Activated B cell treated with CpG ODN at 0.5 μM for 24 hours (primary cell): Measurements from ENCODE around the gene RFX4. TPM values are rescaled to one million over a fixed set of nuclear protein-coding genes. Genes with fewer than 3 reads are reported as not detected.

ENCODE experiments used
- ATAC-seq: fragments of 200-7000 bp; cut with Tn5 transposase; one replicate; pipeline ENCODE4 v1.10.0; 2021; ENCODE audit warnings: low read depth, mild to moderate bottlenecking, moderate library complexity
- CTCF ChIA-PET: fragments of 350-600 bp; sonication (Branson Sonifier 250); formaldehyde crosslinking; loops from one replicate; lab custom pipeline; 2021; ENCODE audit warnings: antibody characterized with exemption; lab: Charles Lee
- POLR2A ChIA-PET: fragments of 350-600 bp; sonication (Branson Sonifier 250); formaldehyde crosslinking; loops from one replicate; lab custom pipeline; 2021; ENCODE audit warnings: antibody characterized with exemption; lab: Charles Lee
- DNase-seq: peaks from one replicate; pipeline ENCODE4 v3.0.0; 2022
- H3K27ac Mint-ChIP-seq: one replicate; pipeline ENCODE4 v1.8.0; 2020; ENCODE audit warnings: mixed read lengths
- H3K27me3 Mint-ChIP-seq: one replicate; pipeline ENCODE4 v1.8.0; 2021; ENCODE audit warnings: mixed read lengths
- H3K36me3 Mint-ChIP-seq: one replicate; pipeline ENCODE4 v1.8.0; 2021; ENCODE audit warnings: low read depth, mixed read lengths
- H3K4me1 Mint-ChIP-seq: one replicate; pipeline ENCODE4 v1.8.0; 2021; ENCODE audit warnings: mixed read lengths
- H3K4me3 Mint-ChIP-seq: one replicate; pipeline ENCODE4 v1.8.0; 2020; ENCODE audit warnings: mild to moderate bottlenecking, mixed read lengths
- H3K9me3 Mint-ChIP-seq: one replicate; pipeline ENCODE4 v1.8.0; 2020; ENCODE audit warnings: mixed read lengths
- CTCF ChIP-seq: fragments of 200-600 bp; IDR thresholded peaks from one replicate; pipeline ENCODE4 v1.8.0; 2022; ENCODE audit warnings: antibody characterized with exemption, mild to moderate bottlenecking
- intact Hi-C: fragments of 100-400 bp; cut with micrococcal nuclease; formaldehyde crosslinking; loops from one replicate; pipeline ENCODE4 v1.15.1; 2024
- total RNA-seq: library from RNA; stranded (reverse); gene quantifications from 2 replicates; pipeline ENCODE4 v1.2.3, GENCODE V29; 2022

Gene RFX4
- total RNA-seq, 1 donor from 2014 or later = not detected

- no peak for ATAC-seq
- intact Hi-C loops = no loop called here
- POLR2A ChIA-PET = no interaction called here
Measured at GRCh38 chr12:106671840-106672239, 89.0 kb downstream of the RFX4 start.

DNA sequence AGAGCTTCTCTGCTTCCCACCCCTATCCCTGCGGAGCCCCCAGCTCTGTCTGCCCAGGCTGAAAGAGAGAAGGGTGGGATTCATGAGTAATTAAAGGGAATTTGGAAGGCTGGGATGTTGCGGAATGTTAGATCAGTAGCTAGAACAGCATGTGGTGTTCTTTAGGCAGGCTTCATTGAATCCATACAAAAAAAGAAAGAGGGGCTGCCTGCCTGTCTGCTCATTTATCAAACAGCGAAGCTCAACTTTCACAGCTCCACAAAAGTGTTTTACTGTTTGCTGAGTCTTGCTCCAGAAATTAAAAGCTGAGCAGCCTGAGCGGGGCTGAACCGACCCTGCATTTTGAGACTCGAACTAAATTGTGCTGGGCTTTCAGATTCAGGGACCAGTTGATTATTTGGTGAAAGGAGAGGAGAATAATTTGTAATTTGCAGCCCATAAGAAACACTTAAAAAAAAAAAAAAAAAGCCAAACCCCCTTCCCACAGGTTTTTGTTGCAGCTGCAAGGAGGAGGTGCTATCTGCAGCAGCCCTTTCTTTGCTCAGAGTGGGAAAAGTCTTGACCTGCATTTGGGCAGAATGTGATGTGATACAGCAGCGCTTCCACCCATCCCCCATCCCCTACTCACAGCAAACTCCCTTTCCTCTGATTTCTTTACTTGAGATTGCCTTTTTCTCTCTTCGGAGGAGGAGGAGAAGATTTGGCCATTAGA is 89.7 kb downstream of the RFX4 start:
- ChIA-PET POLR2A (no interaction called here), CTCF (no interaction called here)
- Mint-ChIP-seq H3K4me3 (no peak overlapping the region), H3K4me1 (no peaks in the 10 kb centered on the region), H3K27ac (no peak overlapping the region), H3K9me3 (no peaks in the 10 kb centered on the region), H3K27me3 (peaks cover 67% of the 10 kb centered on the region), H3K36me3 (no peaks in the 10 kb centered on the region)
- TF ChIP-seq CTCF = no peak
- no peak for ATAC-seq
- no peak for DNase-seq
- intact Hi-C loops = no loop called here

More at GRCh38 chr12:106671840-106672239, 89.0 kb downstream of the RFX4 start:
- DNase-seq = no peak
- Mint-ChIP-seq H3K4me3 (no peak overlapping the region), H3K9me3 (no peaks in the 10 kb centered on the region), H3K36me3 (no peaks in the 10 kb centered on the region), H3K27me3 (peaks cover 64% of the 10 kb centered on the region), H3K27ac (no peak overlapping the region), H3K4me1 (no peaks in the 10 kb centered on the region)
- no peak for TF ChIP-seq CTCF
- CTCF ChIA-PET = no interaction called here

DNA sequence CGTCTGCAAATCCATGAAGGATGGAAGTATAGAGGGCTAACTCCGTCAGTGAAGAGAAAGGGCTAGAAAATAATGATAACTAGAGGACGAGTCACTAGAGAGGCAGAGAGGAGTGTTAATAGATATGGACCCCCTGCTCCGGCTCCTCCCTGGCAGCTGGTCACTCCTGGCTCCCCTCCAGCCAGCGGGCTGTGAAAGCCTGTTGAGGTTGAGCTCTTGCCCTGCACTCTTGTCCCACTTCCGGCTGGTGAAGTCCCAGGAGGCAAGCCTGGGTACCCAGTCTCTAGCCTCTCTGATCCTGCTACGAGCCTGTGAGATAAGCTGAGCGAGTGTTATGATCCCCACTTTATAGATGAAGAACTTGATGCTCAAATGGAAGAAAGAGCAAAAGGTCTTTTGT is 90.3 kb downstream of the RFX4 start:
- DNase-seq (no peak), ATAC-seq (no peak)
- Mint-ChIP-seq H3K4me1 (no peaks in the 10 kb centered on the region), H3K27me3 (peaks cover 64% of the 10 kb centered on the region), H3K27ac (no peak overlapping the region), H3K9me3 (no peaks in the 10 kb centered on the region), H3K36me3 (no peaks in the 10 kb centered on the region), H3K4me3 (no peak overlapping the region)
- ChIA-PET CTCF (no interaction called here), POLR2A (no interaction called here)
- intact Hi-C loops = no loop called here
- TF ChIP-seq CTCF = no peak

GRCh38 chr12:106675651-106676435 is 93.0 kb downstream of the RFX4 start:
- H3K27me3 Mint-ChIP-seq = peaks cover 46% of the 10 kb centered on the region
- H3K4me1 Mint-ChIP-seq = no peaks in the 10 kb centered on the region
- CTCF ChIA-PET = no interaction called here

More at GRCh38 chr12:106675651-106676435, 93.0 kb downstream of the RFX4 start:
- Mint-ChIP-seq H3K4me3 (no peak overlapping the region), H3K27ac (no peak overlapping the region), H3K9me3 (no peaks in the 10 kb centered on the region), H3K36me3 (no peaks in the 10 kb centered on the region)
- POLR2A ChIA-PET = no interaction called here
- ATAC-seq = no peak
- no peak for TF ChIP-seq CTCF
- intact Hi-C loops = no loop called here
- no peak for DNase-seq
